ENCODE results near the gene MACROD2.

MACROD2 gene

DNA sequence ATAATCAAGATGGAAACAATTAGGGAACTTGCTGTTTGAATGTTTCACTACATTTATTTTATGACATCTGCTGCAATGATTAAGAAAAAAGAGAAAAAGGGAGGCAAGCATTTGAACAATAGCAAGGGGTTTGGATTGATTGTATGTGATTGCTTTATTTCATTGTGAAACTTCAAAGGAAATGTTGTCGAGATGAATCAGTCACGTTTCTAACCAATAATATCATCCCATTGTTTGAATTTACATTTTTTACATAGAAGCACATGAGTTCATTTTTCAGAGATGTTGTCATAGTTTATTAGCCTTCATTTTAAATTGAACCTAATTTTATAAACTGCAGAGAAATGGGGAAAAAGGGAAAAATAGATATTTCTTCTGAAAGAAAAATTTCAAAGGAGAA, 2006.0 kb downstream of the MACROD2 start:
- CTCF ChIA-PET: no interaction called here

DNA sequence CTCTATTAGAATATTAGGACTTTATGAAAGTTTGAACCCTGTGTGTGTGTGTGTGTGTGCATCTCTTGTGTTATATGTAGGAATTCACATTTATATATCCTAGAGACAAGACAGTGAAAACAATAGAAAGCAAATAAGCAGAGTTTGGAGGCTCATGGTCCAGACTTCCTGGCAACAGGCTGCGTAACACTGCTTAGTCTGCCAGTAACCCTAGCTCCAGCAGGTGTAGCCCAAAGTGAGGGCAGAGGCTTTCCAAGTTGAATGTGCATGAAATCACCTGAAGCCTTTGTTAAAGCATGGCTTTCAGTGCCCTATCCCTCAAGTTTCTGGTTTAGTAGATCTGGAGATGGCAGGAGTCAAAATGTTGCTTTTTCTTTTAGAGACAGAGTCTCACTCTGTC, 2008.0 kb downstream of the MACROD2 start:
- CTCF ChIA-PET: no interaction called here
- TF ChIP-seq, protein P1, sequence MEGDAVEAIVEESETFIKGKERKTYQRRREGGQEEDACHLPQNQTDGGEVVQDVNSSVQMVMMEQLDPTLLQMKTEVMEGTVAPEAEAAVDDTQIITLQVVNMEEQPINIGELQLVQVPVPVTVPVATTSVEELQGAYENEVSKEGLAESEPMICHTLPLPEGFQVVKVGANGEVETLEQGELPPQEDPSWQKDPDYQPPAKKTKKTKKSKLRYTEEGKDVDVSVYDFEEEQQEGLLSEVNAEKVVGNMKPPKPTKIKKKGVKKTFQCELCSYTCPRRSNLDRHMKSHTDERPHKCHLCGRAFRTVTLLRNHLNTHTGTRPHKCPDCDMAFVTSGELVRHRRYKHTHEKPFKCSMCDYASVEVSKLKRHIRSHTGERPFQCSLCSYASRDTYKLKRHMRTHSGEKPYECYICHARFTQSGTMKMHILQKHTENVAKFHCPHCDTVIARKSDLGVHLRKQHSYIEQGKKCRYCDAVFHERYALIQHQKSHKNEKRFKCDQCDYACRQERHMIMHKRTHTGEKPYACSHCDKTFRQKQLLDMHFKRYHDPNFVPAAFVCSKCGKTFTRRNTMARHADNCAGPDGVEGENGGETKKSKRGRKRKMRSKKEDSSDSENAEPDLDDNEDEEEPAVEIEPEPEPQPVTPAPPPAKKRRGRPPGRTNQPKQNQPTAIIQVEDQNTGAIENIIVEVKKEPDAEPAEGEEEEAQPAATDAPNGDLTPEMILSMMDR (conservative IDR thresholded peaks at IDR 0.05; ENCODE audit: low read depth): no peak
- no peak for DNase-seq (ENCODE audit: low spot score)
- POLR2A ChIA-PET (ENCODE audit: low non-redundant PET): interaction anchor here (0.6 kb wide), 1 partner anchor 339 kb away, joined by 4 read pairs; no protein-coding TSS in a partner anchor
- H3K27ac ChIP-seq: no peak overlapping the region

More for the DNA sequence above, 2006.0 kb downstream of the MACROD2 start:
- DNase-seq (ENCODE audit: low spot score): no peak
- no peak overlapping the region for H3K27ac ChIP-seq
- TF ChIP-seq, protein P1 (conservative IDR thresholded peaks at IDR 0.05; ENCODE audit: low read depth): no peak
- POLR2A ChIA-PET (ENCODE audit: low non-redundant PET): no interaction called here

DNA sequence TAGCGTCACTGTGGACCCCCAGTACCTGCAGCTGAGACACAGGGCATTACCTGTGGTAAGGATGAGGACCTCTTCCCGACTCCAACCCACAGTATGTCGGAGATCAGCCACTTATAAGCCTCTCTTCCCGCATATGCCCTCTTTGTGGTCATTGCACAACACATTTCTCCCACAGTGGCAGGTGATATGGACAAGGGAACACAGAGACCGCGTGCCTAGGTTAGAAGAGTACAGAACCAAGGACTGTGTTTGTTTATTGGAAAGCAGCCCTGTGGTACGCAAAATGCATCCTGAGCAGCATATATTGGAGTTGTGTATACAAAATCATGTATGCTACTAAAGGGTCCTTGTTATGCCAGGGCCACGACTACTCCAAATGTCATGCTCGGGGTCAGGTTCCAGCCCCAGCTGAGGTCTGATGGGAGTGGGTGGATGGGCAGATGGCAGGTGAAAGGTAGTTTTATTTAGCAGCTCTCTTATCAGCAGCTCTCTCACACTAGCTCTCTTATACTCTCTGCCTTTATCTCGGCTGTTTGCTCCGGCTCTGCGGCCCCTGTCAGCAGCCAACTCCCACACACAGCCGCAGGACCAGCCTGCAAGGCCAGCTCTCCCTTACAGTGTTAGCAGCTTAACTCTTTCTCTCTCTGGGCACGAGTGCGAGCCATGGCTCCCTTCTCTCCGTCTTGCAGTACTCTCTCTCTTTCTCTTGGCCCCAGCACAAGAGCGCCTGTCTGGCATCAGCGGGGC, 2009.0 kb downstream of the MACROD2 start:
- DNase-seq (ENCODE audit: low spot score): no peak
- no peak overlapping the region for H3K27ac ChIP-seq

DNA sequence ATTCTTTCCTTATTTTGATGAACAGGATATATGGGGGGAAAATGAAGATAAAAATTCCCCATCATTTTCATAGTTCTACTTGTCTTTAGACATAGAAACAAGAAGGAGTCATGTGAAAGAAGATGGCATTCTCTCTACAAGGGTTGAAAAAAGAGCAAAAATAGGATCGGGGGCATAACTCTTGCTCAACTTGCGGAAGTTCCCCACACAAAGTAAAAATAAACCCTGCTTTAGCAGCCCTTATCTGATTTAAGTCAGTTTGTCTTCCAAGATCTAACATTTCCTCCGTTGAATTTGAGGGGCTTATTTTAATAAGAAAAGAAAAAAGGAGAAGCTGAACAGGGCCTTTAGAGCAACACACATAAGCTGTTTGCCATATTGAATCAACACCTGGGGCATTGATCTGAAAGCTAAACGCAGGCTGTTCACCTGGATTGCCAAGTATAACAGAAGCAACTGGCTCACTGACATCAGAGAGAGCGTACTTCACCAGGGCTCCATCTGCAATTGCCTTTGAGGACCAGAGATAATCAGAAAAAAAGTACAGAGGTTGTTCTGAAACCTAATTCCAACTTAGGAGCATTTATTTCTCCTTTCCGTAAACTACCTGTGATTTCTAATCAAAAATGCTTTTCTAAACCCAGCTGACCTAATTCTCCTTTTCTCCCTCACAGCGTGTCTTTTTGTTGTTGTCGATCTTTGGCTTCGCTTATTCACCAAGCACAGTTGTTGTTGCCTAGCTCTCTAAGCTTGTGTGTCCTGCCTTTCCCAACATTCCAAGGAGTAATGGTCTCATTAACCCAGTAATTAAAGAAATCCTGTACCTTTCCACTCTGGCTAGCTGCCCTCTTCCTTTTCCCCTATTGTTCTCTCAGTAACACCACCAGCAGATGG, 2010.0 kb downstream of the MACROD2 start:
- POLR2A ChIA-PET (ENCODE audit: low non-redundant PET): no interaction called here
- TF ChIP-seq, protein P1 (conservative IDR thresholded peaks at IDR 0.05; ENCODE audit: low read depth): no peak
- DNase-seq (ENCODE audit: low spot score): no peak
- H3K27ac ChIP-seq: no peak overlapping the region
- CTCF ChIA-PET: interaction anchor here (0.7 kb wide), 1 partner anchor 1670 kb away, joined by 4 read pairs; no protein-coding TSS in a partner anchor

More for the DNA sequence above, 2009.0 kb downstream of the MACROD2 start:
- ChIA-PET POLR2A (ENCODE audit: low non-redundant PET) (no interaction called here), CTCF (no interaction called here)
- TF ChIP-seq, protein P1 (conservative IDR thresholded peaks at IDR 0.05; ENCODE audit: low read depth): no peak

DNA sequence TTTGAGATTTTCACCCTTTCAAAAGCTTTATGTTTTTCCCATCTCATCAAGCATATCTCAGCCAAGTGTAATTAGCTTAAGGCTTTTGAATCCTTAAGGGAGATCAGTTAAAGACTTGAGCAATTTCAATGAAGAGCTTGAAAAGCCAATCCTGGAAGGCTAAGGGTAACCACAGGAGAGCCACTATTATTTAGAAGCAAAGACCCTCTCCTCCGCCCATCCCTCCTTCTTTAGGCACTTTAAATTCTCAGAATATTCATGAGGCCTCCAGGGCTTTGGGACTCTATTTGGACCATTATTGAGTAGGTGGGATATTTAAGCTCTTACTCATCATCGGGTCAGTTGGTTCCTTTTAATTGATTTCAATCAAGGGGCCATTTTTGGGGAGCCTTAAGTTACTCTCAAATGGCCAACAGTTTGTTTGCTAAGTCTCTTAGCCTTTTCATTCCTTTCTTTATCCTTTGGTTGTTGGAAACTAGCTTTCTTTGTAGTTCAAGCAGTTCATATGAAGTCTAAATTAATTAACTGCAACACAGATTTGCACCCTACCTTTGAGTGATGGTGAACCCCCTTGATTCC, 2010.7 kb downstream of the MACROD2 start:
- ChIA-PET POLR2A (ENCODE audit: low non-redundant PET) (no interaction called here), CTCF (interaction anchor here (0.7 kb wide), 1 partner anchor 1671 kb away, joined by 4 read pairs; no protein-coding TSS in a partner anchor)
- TF ChIP-seq, protein P1 (conservative IDR thresholded peaks at IDR 0.05; ENCODE audit: low read depth): no peak
- no peak overlapping the region for H3K27ac ChIP-seq
- no peak for DNase-seq (ENCODE audit: low spot score)

DNA sequence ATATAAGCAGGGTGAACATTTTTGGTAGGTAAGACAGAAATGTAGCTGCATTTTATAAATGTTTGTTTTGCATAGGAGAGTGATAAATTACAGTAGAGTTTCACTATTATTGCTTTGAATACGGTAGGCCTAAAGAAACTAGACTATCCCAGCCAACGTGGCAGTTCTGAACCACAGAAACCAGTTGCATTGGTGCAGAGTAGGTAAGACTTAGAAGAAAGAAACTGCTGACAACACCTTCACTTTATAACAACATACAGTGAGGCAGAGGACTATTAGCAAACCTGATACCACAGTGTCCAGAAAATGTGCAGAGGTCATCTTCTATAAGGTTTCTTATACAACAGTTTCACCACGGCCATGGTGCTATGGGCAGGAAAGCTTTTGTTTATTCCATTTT, 2011.8 kb downstream of the MACROD2 start:
- POLR2A ChIA-PET (ENCODE audit: low non-redundant PET): no interaction called here
- no peak for DNase-seq (ENCODE audit: low spot score)
- H3K27ac ChIP-seq: no peak overlapping the region
- TF ChIP-seq, protein P1 (conservative IDR thresholded peaks at IDR 0.05; ENCODE audit: low read depth): no peak
- CTCF ChIA-PET: no interaction called here
